Raji (cell line): ENCODE results near the gene ABCD1.

ENCODE experiments used
- POLR2A ChIP-seq: IDR thresholded peaks from 2 replicates; pipeline ENCODE4 v1.6.1; 2011; ENCODE audit warnings: low read depth, low read length, control low read depth; ENCODE audit not compliant: insufficient read depth

The ABCD1 gene

DNA sequence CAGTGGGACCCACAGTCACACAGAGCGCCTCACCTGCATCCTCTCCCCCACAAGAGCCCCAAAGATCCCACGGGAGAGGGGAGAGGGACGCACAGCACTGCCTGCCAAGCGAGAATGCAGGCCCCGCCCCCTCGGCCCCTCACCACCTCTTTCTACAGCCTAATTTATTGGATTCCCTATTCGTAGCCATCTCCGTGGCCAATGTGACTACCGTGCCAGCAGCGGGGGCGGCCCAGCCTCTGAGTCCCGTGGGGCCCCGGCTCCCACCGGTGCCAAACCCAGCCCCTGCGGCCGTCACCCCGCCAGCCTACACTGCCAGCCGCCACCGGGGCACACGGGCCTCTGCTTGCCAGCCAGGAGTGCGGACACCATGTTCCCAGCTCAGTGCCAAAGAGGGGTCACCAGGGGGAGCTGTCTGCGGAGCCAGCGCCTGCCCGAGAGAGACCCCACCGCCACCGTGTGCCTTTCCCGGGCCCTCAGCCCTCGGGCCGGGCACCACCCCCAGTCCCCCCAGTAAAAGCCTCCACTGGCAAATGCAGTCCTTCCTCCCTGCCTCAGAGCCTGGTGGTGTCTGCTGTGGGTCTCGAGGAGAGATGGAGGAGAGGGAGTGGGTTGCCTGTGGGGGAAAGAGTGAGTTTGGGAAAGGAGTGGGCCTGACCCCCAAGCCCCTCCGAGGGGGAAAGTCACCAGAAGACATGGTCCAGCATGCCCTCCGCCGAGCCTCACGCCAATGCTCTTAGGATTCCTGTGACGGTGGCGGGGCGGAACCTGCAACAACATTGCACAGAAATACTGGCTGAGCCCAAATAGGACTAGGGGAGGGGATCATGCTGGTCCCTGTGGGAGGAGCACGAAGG is 19.8 kb downstream of the ABCD1 start:
- TF ChIP-seq POLR2A: no peak

DNA sequence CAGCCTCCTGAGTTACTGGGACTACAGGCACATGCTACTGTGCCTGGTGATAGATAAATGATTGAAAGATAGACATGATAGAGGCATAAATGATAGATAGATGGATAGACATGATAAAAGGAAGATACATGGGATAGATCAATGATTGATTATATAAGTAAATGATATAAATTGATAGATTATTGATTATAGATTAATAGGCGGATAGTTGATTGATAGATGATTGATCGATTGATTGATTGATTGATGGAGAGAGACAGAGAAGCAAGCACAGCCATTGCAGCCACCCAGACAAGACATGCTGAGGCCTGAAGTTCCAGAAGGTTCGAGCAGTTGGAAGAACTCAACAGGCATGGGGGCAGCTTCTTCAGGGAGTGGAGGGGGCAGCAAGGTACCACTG is 21.7 kb downstream of the ABCD1 start:
- TF ChIP-seq POLR2A: no peak

DNA sequence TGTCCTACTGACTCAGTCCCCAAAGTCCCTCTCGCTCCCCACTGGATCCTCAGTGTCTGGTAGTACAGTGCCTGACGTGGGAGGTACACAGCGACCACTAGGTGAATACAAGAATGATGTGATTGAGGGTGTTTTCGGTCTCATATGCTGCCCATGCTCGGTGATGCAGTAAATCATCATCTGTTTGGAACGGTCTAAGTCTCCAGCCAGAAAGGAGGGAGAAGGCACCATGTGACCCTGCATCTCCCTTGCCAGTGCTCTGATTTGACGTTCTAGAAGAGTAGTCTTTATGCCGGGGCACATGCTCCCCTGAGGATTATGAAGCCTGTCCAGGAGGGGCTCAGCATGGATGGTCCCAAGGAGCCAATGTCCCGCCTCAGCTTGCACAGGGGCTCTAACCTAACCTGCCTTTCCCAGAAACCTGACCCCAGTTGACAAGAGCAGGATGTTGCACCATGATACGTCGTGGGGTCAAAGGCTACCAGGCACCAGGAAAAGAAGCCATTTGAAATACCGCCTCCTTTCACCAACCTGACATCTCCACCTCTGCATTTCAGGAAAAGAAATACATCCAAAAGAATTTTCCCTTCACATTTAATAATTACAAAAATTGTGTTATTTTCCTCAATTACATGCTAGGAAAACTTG is 25.6 kb downstream of the ABCD1 start:
- TF ChIP-seq POLR2A: no peak

DNA sequence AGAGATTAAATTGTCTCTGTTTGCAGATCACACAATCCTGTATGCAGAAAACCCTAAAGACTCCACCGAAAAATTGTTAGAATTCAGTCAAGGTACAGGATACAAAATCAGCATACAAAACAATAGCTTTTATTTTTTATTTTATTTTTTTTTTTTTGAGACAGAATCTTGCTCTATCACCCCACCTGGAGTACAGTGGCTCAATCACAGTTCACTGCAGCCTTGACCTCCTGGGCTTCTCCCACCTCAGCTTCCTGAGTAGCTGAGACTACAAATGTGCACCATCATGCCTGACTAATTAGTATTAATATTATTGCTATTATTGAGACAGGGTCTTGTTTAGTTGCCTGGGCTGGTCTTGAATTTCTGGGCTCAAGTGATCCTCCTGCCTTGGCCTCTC is 30.5 kb downstream of the ABCD1 start:
- TF ChIP-seq POLR2A: no peak

DNA sequence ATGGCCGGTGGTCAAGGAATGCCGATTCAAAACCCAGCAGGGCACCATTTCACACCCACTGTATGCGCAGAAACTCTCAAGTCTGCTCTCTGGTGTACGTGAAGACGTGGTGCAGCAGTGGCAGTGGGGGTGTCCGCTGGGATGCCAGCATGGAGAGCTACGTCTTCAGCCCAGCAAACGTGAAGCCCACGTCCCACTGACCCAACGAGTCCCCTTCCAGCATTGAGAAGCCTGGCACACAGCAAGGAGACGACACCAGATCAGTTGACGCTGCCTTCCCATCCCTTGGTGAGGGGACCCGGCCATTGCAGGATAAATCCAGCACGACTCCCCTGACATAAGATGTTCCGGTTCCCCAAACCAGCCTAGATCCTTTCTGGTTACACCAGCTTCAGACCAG is 37.2 kb downstream of the ABCD1 start:
- no peak for TF ChIP-seq POLR2A

DNA sequence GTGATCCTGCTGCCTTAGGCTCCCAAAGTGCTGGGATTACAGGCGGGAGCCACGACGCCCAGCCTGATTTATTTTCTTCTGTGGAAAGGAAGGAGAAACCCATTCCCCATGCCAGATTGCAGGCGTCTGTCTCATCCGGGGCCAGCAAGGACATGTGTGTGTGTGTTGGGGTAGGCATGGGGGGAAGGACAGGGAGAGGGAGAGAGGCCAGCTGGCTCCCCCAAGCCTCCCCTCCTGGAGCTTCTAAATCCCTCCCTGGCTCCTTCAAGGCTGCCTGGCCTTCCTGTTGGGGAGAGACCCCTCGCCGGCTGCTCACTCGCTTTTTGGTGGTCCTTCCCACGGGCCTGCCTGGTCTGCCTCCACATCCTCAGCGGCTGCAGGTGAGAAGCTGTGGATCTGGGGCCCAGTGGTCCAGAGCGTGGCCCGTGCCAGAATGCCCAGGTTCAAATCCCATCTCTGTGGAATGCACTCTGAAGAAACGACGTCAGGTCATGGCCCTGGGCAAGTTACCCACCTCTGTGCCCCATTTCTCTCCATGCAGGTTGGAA is 38.0 kb downstream of the ABCD1 start:
- TF ChIP-seq POLR2A: no peak

DNA sequence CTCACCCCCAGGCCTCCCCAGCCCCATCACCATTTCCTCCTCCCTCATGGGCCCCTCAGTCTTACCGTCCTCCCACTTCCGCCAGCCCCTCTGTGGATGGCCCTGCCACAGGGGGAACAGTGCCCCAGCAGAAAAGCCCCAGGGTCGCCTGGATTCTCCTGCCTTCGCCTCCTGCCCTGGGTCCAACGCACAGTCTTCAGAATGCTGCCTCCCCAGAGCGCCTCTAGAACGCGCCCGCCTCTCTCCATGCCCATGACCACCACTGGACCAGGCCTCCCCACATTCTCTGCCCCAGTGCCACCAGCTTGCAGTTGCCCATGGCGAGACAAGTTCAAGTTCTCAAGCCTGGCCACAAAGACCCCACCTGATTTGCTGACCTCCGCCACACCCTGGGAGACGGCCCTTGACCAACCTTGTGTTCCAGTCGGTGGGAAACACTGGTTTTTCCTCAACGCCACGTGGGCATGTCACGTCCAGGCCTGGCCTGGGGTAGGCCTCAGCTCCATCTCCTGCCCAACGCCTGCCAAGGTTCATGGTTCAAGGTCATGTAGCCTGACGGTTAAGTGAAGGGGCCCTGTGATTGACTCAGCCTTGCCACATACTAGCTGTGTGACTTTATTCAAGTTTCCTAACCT is 38.8 kb downstream of the ABCD1 start:
- TF ChIP-seq POLR2A: no peak

DNA sequence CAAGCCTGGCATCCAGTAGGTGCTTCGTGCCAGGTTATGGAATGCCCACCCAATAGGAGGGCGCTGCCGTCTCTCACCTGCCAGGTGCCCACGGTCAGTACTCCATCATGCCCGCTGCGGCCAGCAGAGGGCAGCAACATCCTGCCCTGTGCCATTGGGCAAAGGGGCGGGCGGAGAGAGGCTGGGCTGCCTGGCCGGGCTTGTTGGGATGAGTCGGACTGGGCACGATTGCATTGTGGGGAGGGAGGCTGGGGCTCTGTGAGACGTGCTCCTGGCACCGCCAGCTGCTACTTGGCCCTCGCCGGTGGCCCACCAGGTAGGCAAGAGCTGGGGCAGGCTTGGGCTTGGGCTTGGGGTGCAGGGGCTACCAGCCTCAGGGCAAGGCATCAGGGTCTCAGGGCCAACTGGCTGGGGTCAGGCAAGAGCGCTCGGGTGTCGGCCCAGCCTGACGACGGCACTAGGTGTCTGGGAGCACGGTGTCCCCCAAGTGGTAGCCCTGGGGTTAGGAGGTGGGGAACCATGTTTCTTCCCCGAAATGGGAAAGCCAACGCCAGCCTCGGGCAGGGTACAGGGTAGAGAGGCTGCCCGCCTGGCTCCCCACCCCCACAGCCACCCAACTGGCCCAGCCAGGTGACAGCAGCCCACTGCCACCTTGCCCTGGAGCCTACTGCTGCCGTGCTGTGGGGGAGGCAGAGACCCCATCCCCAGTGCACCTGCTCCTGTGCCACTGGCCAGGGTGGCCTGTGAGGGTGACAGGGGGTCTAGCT is 39.5 kb downstream of the ABCD1 start, which contains the start of gene PLXNB3:
Gene PLXNB3 (plus strand): TSS at position 261 of the 767 bp plus-strand sequence. CDS start 1,287 bp downstream, outside the sequence.
- no peak for TF ChIP-seq POLR2A

DNA sequence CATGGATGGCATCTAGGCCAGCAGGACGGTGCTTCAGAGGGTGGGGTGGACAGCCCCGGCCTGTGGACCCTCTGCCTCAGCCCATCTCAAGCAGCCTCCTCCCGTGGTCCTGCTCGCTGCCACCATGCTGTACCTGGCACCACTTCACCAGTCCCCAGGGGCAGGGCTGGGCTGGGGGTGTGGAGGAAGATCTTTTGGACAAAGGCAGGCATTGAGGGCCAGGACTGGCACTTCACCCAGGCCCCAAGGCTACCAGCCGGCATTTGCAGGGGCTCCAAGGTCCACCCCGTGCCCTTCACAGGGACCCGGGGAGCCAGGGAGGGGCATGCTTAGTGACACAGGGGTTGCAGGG is 40.1 kb downstream of the ABCD1 start:
- TF ChIP-seq POLR2A: no peak

DNA sequence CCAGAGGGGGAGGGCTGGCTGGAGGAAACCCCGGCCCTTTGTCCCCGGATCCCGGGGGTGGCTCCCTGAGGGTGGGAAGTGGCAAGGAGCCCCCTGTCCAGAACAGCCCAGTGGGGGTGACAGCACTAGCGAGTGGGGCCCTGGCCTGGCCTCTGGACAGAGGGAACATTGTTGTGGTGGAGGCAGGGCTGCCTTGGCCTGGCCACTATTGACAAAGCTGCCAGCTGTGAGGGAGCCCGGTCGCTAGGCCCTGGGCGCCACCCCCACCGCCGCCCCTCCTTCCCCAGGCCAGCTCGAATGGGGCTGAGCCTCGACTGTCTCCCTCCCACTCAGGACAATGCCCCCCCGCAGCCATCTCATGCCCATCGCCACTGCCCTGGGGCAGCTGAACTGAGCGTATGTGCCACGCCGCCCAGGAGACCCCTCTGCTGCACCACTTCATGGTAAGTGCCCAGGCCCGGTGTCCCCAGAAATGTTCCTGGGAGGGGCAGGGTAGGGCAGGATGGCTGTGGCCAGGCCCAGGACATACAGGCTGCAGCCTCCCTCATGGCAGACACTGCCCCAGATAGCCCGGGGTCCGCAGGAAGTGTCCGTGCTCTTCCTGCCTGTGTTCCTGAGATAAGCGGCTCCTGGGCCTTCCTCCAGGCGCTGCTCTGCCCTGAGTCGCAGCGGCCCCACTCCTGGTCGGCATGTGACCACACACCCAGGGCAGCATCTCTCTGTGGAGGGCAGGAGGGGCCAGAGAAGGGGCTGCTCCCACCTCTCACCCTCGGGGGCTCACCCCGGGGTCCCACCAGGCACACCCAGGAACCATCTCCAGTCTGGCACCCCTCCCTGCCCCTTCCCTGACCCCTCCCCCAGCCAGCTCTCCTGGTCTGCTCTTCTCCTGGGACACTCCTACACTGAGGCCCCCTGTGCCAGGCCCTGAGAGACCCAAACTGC is 40.8 kb downstream of the ABCD1 start:
- no peak for TF ChIP-seq POLR2A

DNA sequence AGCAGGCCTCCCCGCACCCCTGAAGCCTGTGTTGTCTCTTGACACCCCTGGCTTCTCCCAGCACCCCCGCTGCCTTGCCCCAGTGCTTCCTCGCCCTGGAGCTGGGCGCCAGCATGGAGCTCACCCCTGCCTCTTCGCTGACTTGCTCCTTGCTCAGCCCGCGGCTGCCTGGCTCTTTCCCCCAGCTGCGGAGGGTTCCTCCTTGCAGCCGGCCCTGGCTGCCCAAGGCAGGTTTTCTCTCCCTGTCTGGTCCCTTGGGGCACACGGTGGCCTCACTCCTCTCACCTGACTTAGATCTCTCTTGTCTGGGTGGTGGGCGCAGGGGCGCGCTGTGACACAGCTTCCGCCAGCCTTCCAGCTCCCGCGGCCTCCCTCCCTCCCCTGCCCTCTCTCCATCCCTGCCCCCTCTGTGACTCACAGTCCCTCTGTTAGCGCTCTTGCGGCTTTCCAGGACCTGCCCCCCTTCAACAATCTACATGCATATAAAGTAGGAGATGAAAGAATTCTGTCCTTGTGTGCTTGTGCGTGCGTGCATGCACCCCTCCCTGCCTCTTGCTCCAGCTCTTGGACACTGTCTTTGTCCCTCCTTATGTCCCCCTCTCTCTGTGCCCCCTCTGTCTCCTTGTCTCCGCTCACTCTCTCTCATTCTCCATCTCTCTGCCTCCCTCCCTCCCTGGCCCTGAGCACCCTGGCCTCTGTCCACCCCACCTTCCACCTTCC is 41.6 kb downstream of the ABCD1 start:
- TF ChIP-seq POLR2A: no peak

DNA sequence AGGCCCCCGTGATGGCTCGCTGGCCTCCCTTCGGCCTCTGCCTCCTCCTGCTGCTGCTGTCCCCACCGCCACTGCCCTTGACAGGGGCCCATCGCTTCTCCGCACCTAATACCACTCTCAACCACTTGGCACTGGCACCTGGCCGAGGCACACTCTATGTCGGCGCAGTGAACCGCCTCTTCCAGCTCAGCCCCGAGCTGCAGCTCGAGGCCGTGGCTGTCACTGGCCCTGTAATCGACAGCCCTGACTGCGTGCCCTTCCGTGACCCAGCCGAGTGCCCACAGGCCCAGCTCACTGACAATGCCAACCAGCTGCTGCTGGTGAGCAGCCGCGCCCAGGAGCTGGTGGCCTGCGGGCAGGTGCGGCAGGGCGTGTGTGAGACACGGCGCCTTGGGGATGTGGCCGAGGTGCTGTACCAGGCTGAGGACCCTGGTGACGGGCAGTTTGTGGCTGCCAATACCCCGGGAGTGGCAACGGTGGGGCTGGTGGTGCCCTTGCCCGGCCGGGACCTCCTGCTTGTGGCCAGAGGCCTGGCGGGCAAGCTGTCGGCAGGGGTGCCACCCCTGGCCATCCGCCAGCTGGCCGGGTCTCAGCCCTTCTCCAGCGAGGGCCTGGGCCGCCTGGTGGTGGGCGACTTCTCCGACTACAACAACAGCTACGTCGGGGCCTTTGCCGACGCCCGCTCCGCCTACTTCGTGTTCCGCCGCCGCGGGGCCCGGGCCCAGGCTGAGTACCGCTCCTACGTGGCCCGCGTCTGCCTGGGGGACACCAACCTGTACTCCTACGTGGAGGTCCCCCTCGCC is 42.4 kb downstream of the ABCD1 start:
- TF ChIP-seq POLR2A: no peak

DNA sequence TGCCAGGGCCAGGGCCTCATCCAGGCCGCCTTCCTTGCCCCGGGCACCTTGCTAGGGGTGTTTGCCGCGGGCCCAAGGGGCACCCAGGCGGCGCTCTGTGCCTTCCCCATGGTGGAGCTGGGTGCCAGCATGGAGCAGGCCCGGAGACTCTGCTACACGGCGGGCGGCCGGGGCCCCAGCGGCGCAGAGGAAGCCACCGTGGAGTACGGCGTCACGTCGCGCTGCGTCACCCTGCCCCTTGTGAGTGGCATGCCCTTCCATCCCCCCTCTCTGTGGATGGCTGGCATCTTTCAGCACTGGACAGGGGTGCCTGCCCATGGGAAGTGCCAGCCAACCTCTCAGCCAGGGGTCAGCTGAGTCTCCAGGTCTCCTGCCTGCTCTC is 43.0 kb downstream of the ABCD1 start:
- no peak for TF ChIP-seq POLR2A
